ENCODE measurements around the gene CTNNBL1.

DNA sequence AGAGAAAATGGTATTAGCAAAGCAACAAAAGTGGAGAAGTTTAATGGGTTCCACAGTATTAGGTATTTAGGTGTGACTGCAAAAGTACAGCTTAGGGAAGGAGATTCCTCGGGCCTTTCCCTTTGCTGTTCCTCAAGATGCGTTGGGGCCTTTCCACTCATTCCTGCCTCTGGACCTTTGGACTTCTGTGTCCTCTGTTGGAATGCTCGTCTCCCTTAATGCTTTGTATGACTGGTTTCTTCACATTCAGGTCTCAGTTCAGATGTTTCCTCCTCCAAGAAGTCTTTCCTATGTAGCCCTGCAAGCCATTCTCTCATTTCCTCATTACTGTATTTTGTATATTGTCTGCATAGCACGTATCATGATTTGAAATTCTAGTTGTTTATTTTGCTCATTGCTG, 39.6 kb downstream of the CTNNBL1 start:
- TF ChIP-seq, protein P1, sequence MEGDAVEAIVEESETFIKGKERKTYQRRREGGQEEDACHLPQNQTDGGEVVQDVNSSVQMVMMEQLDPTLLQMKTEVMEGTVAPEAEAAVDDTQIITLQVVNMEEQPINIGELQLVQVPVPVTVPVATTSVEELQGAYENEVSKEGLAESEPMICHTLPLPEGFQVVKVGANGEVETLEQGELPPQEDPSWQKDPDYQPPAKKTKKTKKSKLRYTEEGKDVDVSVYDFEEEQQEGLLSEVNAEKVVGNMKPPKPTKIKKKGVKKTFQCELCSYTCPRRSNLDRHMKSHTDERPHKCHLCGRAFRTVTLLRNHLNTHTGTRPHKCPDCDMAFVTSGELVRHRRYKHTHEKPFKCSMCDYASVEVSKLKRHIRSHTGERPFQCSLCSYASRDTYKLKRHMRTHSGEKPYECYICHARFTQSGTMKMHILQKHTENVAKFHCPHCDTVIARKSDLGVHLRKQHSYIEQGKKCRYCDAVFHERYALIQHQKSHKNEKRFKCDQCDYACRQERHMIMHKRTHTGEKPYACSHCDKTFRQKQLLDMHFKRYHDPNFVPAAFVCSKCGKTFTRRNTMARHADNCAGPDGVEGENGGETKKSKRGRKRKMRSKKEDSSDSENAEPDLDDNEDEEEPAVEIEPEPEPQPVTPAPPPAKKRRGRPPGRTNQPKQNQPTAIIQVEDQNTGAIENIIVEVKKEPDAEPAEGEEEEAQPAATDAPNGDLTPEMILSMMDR (conservative IDR thresholded peaks at IDR 0.05; ENCODE audit: low read depth, low read length), result no peak
- no peak for TF ChIP-seq EZH2 (IDR thresholded peaks at IDR 0.05; ENCODE audit: low read length, unreplicated experiment)
